Right forelimb (tissue), 1 donor: Measurements from ENCODE around the gene ABCA2.
"Not testable (repeated sequence)": the region's sequence is repeated elsewhere in the genome, so short reads cannot be mapped to it uniquely, and the experiment has no call there.

ENCODE experiments used
- DNase-seq: peaks from one replicate; pipeline ENCODE4 v3.0.0-alpha.2; 2018

Gene ABCA2

DNA sequence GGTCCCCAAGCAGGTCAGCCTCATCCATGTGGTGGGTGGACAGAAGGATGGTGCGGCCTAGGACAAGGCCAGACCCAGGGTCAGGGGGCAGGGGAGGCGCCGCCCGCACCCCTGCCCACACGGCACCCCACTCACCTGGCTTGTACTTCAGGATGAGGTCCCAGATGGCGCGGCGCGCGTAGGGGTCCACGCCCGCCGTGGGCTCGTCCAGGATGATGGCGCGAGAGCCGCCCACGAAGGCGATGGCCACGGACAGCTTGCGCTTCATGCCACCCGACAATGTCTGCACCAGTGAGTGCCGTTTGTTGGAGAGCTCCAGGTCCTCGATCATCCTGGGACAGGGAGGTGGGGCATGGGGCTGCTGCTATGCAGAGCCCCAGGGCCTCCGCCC, 12.5 kb downstream of the ABCA2 start:
- DNase-seq = no peak

GRCh38 chr9:137014776-137015539, 13.1 kb downstream of the ABCA2 start:
- no peak for DNase-seq

GRCh38 chr9:137014166-137014565, 13.9 kb downstream of the ABCA2 start:
- DNase-seq = no peak

DNA sequence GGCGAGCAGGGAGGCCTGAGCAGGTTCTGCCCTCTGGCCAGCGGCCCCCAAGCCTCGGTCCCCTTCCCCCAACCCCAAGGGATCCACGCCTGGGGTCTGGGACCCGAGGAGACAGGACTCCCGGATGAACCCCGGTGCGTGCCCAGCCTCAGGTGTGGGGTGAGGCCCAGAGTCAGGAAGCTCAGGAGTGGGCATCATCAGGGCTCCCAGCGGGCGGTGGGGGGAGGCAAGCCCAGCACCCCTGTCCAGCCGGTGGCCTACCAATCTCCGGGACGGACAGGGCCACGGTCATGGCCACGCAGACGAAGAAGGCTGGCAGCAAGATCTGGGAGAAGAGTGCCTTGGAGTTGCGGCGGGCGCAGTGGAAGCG, 14.5 kb downstream of the ABCA2 start:
- DNase-seq = no peak

DNA sequence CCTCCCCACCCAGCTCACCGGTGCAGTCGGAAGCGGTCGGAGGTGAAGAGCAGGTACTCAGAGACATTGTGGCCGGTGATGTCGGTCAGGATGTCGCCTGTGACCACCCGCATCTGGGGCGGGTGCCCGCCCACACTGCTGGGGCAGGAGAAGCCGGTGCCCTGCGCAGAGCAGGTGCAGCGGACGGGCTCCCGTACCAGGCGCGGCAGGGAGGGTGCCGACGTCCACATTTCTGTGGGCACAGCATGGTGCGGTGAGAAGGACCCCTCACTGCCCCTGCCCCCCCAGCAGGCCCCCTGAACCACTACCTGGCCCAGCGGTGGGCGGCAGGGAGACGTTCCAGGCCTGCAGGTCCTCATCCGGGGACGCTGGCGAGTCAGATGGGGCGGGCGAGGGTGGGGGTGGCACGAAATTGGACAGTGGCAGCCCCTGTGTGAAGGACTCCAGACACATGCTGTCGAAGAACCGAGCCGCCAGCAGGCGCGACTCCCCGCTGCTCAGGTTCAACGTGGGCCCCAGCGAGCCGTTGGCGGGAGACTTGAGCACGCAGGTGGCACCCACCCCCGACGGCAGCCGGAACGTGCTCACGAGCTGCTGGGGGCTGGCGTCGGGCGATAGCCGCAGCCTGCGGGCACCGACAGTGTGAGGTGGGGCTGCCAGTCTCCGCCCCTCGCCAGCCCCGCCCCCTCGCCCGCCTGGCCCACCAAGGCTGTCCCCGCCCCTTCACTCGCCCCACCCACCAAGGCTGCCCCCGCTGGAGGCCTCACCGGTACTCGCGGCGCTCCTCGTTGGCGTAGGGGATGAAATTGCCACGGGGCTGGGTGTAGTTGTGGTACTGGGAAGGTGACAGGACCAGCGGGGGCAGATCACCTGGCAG, 15.1 kb downstream of the ABCA2 start:
- no peak for DNase-seq

- no peak for DNase-seq
These were observed 15.9 kb downstream of the ABCA2 start for GRCh38 chr9:137011907-137012675.

GRCh38 chr9:137011156-137011555, 16.9 kb downstream of the ABCA2 start:
- DNase-seq = no peak

GRCh38 chr9:137009938-137010732, 17.9 kb downstream of the ABCA2 start:
- no peak for DNase-seq

GRCh38 chr9:137009217-137009616, 18.8 kb downstream of the ABCA2 start:
- DNase-seq = no peak

DNA sequence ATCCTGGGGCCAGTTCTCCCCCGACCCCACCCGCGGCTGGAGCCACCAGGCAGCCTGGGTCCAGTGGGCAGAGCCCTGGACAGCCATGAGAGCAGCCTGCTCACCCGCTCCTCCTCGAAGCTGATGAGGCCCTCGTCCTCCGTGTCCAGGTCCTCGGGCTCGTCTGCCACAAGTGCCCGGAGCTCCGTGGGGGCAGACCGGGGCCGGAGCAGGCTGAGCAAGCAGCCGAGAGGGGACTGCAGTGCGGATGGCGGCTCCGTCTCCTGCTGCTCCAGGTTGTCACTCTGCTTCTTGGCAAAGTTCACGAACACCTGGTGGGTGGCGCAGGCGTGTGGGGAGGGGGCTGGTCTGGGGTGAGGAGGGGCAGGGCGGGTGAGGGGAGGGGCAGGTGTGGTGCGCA, 19.7 kb downstream of the ABCA2 start:
- DNase-seq = no peak

- DNase-seq = no peak
These were observed 20.2 kb downstream of the ABCA2 start for GRCh38 chr9:137007816-137008270.

DNA sequence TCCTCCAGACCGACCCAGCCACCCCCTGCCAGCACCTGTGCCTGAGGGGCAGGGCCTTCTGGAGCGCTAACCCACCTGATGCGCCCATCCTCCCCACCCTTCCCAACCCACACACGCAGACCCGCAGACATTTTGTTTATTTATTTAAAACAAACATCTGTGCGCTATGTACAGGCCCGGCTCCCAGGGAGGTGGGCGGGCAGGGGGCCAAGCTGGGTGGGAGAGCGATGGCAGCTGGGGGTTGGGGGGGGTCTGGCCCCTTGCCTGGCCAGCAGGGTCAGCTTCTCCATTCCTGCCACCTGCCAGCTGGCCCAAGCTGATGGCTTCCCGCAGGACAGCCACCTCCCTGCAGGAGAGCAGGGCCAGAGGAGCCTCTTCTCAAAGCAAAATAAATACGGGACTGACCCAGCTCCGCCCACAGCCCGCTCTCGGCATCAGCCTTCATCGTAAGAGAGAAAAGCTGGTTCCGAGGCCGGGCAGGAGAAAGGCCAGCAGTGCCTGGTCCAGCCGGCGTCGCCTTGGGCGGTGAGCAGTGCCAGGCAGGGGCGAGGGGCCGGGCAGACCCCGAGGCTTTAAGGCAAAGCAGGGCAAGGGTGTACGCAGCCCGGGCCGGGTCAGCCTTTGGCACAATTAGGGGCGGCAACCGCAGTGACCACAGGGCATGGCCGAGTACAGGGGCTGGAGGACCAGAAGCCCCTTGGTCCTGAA, 20.8 kb downstream of the ABCA2 start:
- DNase-seq = no peak

DNA sequence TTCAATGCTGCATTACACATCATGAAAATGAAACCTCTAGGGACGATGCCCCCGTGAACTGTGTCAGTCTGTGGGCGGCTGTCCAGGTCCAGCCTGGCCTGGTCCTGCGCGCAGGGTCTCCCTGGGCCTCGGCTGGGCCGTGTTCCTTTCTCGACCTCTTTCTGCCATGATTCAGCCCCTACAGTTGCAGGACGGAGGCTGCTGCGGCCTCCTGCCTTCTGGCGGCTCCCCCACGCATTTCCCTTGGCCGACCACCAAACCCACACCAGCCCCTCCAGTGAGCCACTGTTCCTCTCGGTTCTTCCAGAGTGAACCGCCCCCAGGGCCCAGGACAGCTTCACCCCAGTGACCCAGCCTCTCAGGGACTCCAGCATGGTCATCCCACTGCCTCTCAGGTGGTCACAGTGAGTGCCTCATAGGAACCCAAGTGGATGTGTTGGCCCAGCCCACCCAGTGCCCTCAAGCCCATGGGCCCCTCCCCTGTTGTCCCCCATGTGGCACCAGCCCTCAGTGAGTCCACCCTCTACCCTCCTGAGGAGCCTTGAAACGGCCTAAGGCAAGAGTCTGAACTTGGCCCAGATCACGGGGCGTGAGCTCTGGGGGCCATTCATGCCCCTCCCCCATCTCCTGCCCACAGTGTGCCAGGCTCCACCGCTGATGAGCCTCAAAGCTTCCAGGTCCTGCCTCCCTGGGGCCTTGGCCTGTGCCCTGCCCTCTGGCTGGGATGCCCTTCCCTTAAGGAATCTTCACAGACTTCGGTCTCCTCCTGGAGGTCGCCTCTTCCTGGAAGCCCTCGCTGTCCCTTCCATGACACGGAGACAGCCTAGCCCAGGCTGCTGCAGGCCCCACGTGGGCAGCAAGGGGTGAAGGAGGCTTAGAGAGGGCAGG, 21.7 kb downstream of the ABCA2 start:
- no peak for DNase-seq

DNA sequence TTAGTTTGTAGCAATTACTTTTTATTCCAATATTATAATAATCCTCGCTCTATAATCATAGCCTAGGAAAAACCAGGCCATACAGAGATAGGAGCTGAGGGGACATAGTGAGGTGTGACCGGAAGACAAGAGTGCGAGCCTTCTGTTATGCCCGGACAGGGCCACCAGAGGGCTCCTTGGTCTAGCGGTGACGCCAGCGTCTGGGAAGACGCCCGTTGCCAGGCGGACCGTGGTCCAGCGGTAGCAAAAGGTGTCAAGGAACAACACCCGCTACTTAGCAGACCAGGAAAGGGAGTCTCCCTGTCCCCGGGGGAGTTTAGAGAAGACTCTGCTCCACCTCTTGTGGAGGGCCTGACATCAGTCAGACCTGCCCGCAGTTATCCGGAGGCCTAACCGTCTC, 23.8 kb downstream of the ABCA2 start:
- not testable (repeated sequence) for DNase-seq

- DNase-seq = no peak
These were observed 25.4 kb downstream of the ABCA2 start for GRCh38 chr9:137002646-137003041.

GRCh38 chr9:137001857-137002645, 26.0 kb downstream of the ABCA2 start:
- DNase-seq = no peak

DNA sequence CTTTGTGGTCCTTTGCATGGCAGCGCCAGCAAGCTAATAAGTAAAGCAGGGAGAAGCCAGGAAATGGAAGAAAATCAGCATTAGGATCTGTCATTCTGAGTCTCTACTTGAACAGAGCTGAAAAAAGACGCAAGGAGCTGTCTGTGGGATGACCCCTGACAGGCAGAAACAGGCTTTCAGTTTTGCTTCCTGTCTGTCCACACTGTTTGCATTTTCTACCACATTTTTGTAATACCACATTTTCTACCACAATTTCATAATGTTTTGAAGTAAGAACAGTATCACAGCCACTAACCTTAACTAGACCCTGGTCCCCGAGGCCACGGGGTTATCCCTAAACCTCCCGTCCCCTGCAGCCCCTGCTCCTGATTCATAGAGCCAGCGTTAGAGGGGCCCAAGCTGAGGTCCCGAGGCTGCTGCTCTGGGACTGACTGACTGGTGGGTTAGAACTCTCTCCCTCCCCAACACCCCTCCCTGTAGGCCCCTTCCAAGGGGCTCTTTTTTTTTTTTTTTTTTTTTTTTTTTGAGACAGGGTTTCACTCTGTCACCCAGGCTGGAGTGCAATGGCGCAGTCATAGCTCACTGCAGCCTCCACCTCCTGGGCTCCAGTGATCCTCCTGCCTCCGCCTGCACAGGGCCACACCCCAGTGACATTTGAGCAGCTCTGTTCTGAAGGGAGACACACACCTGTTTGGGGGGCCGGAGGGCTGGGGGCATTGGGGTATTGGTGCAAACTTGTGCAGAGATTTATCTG, 27.7 kb downstream of the ABCA2 start:
- no peak for DNase-seq

DNA sequence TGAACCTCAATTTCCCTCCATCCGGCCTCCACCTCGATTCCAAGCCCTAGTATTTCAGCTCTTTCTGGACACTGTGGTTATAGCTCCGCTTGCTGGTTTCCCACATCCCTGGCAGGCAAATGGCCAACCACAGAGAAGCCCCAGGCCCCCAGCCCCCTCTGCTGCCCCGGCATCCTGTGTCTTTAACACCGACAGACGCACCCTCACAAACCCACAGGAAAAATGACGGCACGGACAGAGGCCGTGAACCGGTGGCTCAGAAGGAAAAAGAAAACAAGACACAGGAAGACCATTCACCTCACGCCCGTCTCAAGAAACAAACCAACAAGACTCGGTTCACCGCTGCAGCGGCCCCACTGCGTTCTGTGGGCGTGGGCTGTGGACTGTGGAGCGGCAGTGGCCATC, 30.2 kb downstream of the ABCA2 start:
- DNase-seq = no peak

DNA sequence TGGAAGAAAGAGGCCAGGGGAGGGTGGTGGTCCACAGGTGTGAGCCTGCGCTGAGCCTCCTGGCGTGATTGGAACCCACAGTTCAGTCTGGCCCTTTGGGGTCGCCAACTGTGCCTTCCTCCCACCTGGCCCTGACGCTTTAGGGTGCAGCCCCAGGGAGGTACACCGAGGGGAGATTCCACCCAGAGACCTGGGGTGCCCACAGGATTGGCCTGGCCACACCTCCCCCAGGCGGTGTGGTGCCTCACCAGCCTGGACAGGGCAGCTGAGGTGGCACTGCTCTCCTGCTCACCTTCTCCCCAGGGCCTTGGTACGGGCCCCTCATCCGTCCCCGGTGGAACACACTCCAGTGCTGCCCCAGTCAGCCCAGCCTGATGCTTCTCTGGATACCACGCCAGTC, 30.7 kb downstream of the ABCA2 start:
- no peak for DNase-seq
